Measurements from ENCODE around the gene FRRS1.

FRRS1 gene

DNA sequence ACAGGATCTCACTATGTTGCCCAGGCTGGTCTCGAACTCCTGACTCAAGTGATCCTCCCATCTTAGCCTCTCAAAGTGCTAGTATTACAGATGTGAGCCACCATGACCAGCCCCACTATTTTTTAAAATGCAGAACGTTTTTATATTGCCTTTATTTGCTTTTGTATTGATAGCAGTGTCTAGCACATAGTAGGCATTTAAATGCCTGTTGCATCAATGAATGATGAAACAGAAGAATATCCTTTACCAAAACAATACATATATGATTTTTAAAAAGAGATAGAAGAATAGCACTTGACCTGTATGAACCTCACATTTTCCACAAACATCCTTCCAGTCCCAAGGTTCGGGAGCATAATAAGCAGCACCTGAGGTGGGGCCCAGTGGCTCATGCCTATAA, 16.5 kb upstream of the FRRS1 start:
- Mint-ChIP-seq H3K4me3 (no peak overlapping the region), H3K27me3 (no peaks in the 10 kb centered on the region), H3K9me3 (no peaks in the 10 kb centered on the region), H3K36me3 (ENCODE audit: insufficient read depth) (no peaks in the 10 kb centered on the region), H3K27ac (ENCODE audit: low read depth) (no peak overlapping the region), H3K4me1 (peaks cover 5% of the 10 kb centered on the region)
- ATAC-seq (replicated peaks; ENCODE audit: extremely low read depth, poor library complexity, severe bottlenecking) (no peak), DNase-seq (ENCODE audit: low spot score in 2 of 2) (no peak)

DNA sequence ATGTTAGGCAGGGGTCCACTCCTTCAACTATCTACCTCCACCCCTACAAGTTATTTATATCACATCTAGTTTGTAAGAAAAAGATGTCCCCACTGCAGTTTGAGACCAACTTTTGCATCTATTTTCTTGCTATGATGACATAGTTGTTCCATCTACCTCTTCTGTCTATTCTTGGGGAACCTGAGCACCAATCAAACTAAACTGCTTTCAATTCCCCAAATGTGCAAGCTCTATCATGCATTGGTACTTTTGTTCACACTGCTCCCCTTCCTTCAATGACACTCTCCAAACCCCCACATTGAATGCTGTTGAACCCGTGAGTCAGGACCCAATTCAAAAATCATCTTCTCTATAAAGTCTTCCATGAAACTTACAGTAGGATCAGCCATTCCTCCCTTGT, 16.0 kb upstream of the FRRS1 start:
- no peaks in the 10 kb centered on the region for H3K9me3 Mint-ChIP-seq
- H3K27ac Mint-ChIP-seq (ENCODE audit: low read depth): no peak overlapping the region
- peaks cover 5% of the 10 kb centered on the region for H3K4me1 Mint-ChIP-seq
- H3K4me3 Mint-ChIP-seq: no peak overlapping the region
- ATAC-seq (replicated peaks; ENCODE audit: extremely low read depth, poor library complexity, severe bottlenecking) (no peak), DNase-seq (ENCODE audit: low spot score in 2 of 2) (no peak)
- no peaks in the 10 kb centered on the region for H3K36me3 Mint-ChIP-seq (ENCODE audit: insufficient read depth)
- H3K27me3 Mint-ChIP-seq: no peaks in the 10 kb centered on the region

DNA sequence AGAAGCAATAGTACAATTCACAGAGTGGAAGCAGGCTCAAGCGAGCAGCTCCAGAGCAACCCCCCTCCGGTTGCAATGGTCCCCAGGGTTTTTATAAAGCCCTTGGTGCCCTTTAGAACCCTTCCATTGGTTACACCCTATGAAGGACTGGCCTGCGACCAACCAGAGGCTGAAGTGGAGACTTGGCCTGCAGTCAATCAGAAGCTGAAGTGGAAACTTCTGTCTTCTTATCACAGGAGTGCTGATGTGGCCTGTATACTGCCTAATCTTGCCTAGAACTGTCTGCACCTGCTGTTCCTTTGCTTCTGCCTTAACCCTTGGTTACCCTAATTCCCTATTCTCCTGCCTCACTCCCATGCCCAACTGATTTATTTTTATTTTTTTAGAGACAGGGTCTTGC, 15.4 kb upstream of the FRRS1 start:
- no peak overlapping the region for H3K27ac Mint-ChIP-seq (ENCODE audit: low read depth)
- no peak overlapping the region for H3K4me3 Mint-ChIP-seq
- H3K36me3 Mint-ChIP-seq (ENCODE audit: insufficient read depth): no peaks in the 10 kb centered on the region
- H3K4me1 Mint-ChIP-seq: peaks cover 5% of the 10 kb centered on the region
- H3K9me3 Mint-ChIP-seq: no peaks in the 10 kb centered on the region
- H3K27me3 Mint-ChIP-seq: no peaks in the 10 kb centered on the region
- DNase-seq (ENCODE audit: low spot score in 2 of 2) (no peak), ATAC-seq (replicated peaks; ENCODE audit: extremely low read depth, poor library complexity, severe bottlenecking) (no peak)

DNA sequence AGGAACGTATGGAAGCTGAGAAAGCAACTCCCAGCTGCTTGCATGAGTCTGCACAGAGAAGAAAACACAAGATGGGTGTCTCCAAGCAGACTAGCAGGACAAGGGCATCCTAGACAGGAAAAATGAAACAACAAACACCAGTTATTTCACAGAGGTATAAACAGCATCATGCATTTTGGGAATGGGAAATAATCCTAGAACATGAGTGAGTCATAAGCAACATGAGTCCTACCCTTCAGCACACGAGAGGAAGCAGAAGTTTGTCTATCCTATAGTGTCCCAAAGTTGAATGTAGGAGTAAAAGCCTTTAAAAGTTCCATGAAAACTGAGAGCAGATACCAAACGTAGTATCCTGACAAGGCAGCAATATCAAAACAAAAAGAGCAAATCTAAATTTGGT, 11.3 kb upstream of the FRRS1 start:
- H3K36me3 Mint-ChIP-seq (ENCODE audit: insufficient read depth): no peaks in the 10 kb centered on the region
- no peaks in the 10 kb centered on the region for H3K9me3 Mint-ChIP-seq

DNA sequence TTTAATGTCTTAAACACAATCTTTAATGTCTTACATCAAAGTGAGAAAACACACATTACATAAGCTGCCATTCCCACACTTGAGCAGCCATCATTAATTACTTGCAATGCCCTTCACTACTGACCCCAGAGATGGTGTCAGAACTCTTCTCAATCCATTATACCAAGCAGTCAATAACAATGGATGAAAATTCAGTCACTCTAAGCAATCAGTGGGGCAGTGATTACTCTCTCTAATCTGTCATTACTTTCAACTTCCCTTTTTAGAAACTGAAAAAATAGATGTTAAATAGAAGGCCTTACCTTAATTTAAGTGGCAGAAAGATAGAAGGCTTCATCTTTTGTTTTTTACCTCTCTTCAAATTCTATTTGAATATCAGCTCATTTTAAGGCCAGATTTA, 9.7 kb upstream of the FRRS1 start:
- H3K4me3 Mint-ChIP-seq: no peak overlapping the region
- no peaks in the 10 kb centered on the region for H3K9me3 Mint-ChIP-seq
- ATAC-seq (replicated peaks; ENCODE audit: extremely low read depth, poor library complexity, severe bottlenecking) (no peak), DNase-seq (ENCODE audit: low spot score in 2 of 2) (no peak)
- H3K36me3 Mint-ChIP-seq (ENCODE audit: insufficient read depth): no peaks in the 10 kb centered on the region
- no peak overlapping the region for H3K27ac Mint-ChIP-seq (ENCODE audit: low read depth)
- no peaks in the 10 kb centered on the region for H3K4me1 Mint-ChIP-seq
- no peaks in the 10 kb centered on the region for H3K27me3 Mint-ChIP-seq

More for the DNA sequence above, 11.3 kb upstream of the FRRS1 start:
- H3K27me3 Mint-ChIP-seq: no peaks in the 10 kb centered on the region
- H3K4me1 Mint-ChIP-seq: no peaks in the 10 kb centered on the region
- H3K4me3 Mint-ChIP-seq: no peak overlapping the region
- H3K27ac Mint-ChIP-seq (ENCODE audit: low read depth): no peak overlapping the region
- no peak for DNase-seq (ENCODE audit: low spot score in 2 of 2)
- ATAC-seq (replicated peaks; ENCODE audit: extremely low read depth, poor library complexity, severe bottlenecking): no peak

DNA sequence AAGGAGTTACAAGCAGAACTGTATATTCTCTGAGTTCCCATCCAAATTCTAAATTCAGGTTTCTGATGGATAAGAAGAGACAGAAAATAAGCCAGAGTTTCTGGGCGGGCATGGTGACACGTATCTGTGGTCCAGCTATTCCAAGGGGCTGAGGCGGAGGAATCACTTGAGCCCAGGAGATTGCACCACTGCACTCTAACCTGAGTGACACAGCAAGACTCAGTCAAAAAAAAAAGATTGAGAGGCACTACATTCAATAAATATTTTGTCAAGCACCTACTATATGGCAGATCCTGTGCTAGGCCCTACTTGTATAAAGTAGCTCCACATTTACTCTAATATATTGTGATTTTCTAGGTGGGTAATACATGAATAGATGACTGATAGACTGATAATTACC, 6.4 kb upstream of the FRRS1 start:
- DNase-seq (ENCODE audit: low spot score in 2 of 2) (no peak), ATAC-seq (replicated peaks; ENCODE audit: extremely low read depth, poor library complexity, severe bottlenecking) (no peak)
- H3K9me3 Mint-ChIP-seq: no peaks in the 10 kb centered on the region
- no peak overlapping the region for H3K27ac Mint-ChIP-seq (ENCODE audit: low read depth)
- no peaks in the 10 kb centered on the region for H3K36me3 Mint-ChIP-seq (ENCODE audit: insufficient read depth)
- H3K4me3 Mint-ChIP-seq: no peak overlapping the region
- no peaks in the 10 kb centered on the region for H3K27me3 Mint-ChIP-seq
- H3K4me1 Mint-ChIP-seq: no peaks in the 10 kb centered on the region

DNA sequence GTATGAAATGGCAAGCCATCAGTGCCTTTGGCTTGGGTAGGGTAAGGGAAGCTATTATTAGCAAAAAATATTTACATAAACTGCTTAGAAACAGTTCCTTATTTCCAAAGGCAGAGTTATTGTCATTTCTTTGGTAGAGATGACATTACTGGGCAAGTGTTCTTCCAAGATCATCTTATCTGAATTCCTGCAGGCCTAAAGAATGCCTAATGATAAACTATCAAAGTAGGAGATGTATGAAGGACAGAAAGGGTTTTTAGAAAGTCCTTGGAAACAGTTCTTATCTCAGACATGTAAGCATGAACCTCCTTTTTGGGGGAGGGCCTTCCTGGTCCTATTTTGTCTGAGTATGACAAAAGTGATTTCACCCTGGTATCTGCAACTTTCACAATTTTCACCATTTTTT, 5.1 kb upstream of the FRRS1 start:
- no peaks in the 10 kb centered on the region for H3K27me3 Mint-ChIP-seq

DNA sequence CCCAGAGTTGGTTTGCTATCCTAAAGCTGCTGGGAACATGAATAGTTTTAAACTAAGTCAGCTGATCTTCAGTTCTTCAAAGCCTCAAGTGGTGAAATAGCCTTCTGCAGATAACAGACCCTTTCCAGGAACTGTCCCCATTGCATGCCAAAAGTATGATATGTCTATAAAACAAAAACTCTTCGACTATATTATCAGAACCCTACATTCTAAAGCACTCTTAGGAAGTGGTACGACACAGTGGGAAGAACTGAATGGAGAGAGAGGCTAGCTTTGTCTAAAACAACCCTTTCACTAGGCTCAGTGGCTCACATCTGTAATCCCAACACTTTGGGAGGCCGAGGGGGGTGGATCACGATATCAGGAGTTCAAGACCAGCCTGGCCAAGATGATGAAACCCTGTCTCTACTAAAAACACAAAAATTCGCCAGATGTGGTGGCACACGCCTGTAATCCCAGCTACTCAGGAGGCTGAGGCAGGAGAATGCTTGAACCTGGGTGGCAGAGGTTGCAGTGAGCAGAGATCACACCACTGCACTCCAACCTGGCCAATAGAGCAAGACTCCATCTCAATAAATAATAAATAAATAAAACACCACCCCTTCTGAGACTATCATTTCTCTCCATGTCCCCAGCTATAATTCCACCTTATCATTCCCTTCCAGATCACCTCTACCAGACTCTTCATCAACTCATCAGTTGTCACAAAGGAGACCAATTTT, 2.2 kb upstream of the FRRS1 start:
- H3K27me3 Mint-ChIP-seq: no peaks in the 10 kb centered on the region
- no peak for ATAC-seq (replicated peaks; ENCODE audit: extremely low read depth, poor library complexity, severe bottlenecking)
- peaks cover 4% of the 10 kb centered on the region for H3K36me3 Mint-ChIP-seq (ENCODE audit: insufficient read depth)
- no peak for DNase-seq (ENCODE audit: low spot score in 2 of 2)
- H3K4me3 Mint-ChIP-seq: no peak overlapping the region
- H3K9me3 Mint-ChIP-seq: no peaks in the 10 kb centered on the region
- H3K27ac Mint-ChIP-seq (ENCODE audit: low read depth): no peak overlapping the region
- no peaks in the 10 kb centered on the region for H3K4me1 Mint-ChIP-seq

More for the DNA sequence above, 5.1 kb upstream of the FRRS1 start:
- DNase-seq (ENCODE audit: low spot score in 2 of 2) (no peak), ATAC-seq (replicated peaks; ENCODE audit: extremely low read depth, poor library complexity, severe bottlenecking) (no peak)
- H3K27ac Mint-ChIP-seq (ENCODE audit: low read depth): no peak overlapping the region
- H3K4me3 Mint-ChIP-seq: no peak overlapping the region
- H3K9me3 Mint-ChIP-seq: no peaks in the 10 kb centered on the region
- peaks cover under 1% of the 10 kb centered on the region for H3K36me3 Mint-ChIP-seq (ENCODE audit: insufficient read depth)
- H3K4me1 Mint-ChIP-seq: no peaks in the 10 kb centered on the region

DNA sequence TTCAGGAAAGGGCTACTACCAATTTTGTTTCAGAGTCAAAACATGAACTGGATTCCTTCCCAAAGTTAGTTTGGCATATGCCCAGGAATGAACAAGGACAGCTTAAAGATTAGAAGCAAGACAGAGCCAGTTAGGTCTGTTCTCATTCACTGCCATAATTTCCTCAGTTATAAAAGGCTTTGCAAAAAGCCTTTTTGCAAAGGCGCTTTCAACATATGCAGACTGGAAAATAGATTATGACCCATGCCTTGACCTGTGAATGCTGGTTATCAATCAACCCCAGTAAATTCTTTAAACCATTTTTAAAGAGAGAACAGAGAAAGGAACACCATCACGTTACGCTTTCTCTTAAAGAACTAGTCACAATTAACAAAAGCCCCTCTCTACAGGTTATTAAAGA, 1.7 kb upstream of the FRRS1 start:
- H3K27ac Mint-ChIP-seq (ENCODE audit: low read depth): no peak overlapping the region
- no peaks in the 10 kb centered on the region for H3K27me3 Mint-ChIP-seq
- no peak for ATAC-seq (replicated peaks; ENCODE audit: extremely low read depth, poor library complexity, severe bottlenecking)
- DNase-seq (ENCODE audit: low spot score in 2 of 2): no peak
- peaks cover 4% of the 10 kb centered on the region for H3K36me3 Mint-ChIP-seq (ENCODE audit: insufficient read depth)
- no peaks in the 10 kb centered on the region for H3K9me3 Mint-ChIP-seq
- no peak overlapping the region for H3K4me3 Mint-ChIP-seq
- no peaks in the 10 kb centered on the region for H3K4me1 Mint-ChIP-seq

DNA sequence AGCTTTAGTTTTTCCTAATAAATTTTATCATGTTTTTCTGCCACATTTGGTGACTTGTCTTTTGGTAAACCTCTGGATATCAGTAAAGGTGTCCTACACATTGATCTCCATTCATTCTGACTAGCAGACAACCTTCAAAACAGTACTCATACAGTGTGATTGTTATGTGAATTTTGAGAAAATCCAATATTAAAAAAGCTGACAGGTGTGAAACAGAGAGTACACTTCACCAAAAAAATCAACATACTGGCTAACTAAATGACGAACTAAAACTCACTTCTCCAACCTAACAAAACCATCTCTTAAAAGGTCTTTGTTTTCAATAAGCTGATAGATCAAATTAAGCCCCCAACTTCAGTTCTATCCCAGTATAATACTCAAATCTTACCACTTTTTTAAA, 1.5 kb downstream of the FRRS1 start:
- Mint-ChIP-seq H3K36me3 (ENCODE audit: insufficient read depth) (peaks cover 4% of the 10 kb centered on the region), H3K4me3 (no peak overlapping the region), H3K27me3 (no peaks in the 10 kb centered on the region), H3K4me1 (no peaks in the 10 kb centered on the region), H3K9me3 (no peaks in the 10 kb centered on the region), H3K27ac (ENCODE audit: low read depth) (no peak overlapping the region)
- no peak for ATAC-seq (replicated peaks; ENCODE audit: extremely low read depth, poor library complexity, severe bottlenecking)
- no peak for DNase-seq (ENCODE audit: low spot score in 2 of 2)

DNA sequence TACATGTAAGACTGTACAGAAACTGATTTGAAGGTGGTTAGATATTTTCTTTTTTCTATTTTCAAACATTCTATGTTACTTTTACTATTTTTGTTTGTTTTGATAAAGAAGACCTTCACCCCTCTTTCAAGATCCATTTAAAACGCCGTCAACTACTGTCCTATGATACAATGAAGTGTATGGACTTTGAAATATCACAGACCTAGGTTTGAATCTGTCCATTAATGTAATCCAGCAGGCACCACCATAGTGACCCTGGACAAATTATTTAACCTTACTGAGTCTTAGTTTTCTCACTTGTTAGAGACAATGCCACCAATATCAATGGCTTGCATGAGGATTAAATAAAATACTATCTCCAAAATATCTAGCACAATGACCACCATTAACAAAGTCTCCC, 2.0 kb downstream of the FRRS1 start:
- no peak overlapping the region for H3K4me3 Mint-ChIP-seq
- H3K4me1 Mint-ChIP-seq: no peaks in the 10 kb centered on the region
- H3K9me3 Mint-ChIP-seq: no peaks in the 10 kb centered on the region
- no peaks in the 10 kb centered on the region for H3K27me3 Mint-ChIP-seq
- no peak for ATAC-seq (replicated peaks; ENCODE audit: extremely low read depth, poor library complexity, severe bottlenecking)
- H3K36me3 Mint-ChIP-seq (ENCODE audit: insufficient read depth): peaks cover 4% of the 10 kb centered on the region
- no peak overlapping the region for H3K27ac Mint-ChIP-seq (ENCODE audit: low read depth)
- DNase-seq (ENCODE audit: low spot score in 2 of 2): no peak

DNA sequence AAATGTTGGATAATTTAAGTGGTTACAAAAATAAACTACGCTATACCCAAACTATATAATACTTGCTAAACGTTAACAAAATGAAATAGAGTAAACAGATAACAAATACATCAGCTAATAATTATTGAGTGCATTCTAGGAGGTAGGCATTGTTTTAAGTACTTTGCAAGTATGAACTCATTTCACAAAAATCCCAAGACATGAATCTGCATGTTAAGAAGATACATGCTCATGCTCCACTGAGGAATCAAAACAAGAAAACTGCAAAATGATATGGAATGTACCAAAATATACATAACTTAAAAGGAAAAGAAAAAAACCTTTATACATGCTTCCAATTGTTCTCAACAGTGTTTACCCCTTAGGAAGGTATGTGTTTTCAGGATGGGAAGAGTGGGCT, 2.5 kb downstream of the FRRS1 start:
- peaks cover 4% of the 10 kb centered on the region for H3K36me3 Mint-ChIP-seq (ENCODE audit: insufficient read depth)
- H3K4me1 Mint-ChIP-seq: no peaks in the 10 kb centered on the region
- no peaks in the 10 kb centered on the region for H3K9me3 Mint-ChIP-seq
- DNase-seq (ENCODE audit: low spot score in 2 of 2) (no peak), ATAC-seq (replicated peaks; ENCODE audit: extremely low read depth, poor library complexity, severe bottlenecking) (no peak)
- H3K27me3 Mint-ChIP-seq: no peaks in the 10 kb centered on the region
- H3K4me3 Mint-ChIP-seq: no peak overlapping the region
- no peak overlapping the region for H3K27ac Mint-ChIP-seq (ENCODE audit: low read depth)

DNA sequence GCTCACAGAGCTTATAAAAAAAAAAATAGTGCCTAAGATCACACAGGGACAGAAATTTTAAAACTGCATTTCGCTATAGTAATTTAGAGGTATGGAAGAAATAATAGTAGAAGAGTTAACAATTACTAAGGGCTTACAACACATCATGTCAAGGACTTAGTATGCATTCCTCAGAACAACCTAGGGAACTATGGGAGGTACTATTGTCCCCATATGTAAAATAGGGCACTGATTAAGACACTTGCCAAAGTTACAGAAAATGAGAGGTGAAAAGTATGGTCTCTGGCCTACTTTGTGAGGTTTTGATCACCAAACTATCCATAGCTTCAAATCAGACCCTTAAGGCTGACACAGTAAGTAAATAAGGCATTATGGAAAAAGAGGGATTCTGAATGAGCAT, 4.7 kb downstream of the FRRS1 start:
- H3K9me3 Mint-ChIP-seq: no peaks in the 10 kb centered on the region
- ATAC-seq (replicated peaks; ENCODE audit: extremely low read depth, poor library complexity, severe bottlenecking): no peak
- H3K36me3 Mint-ChIP-seq (ENCODE audit: insufficient read depth): peaks cover 4% of the 10 kb centered on the region
- no peaks in the 10 kb centered on the region for H3K4me1 Mint-ChIP-seq
- no peak for DNase-seq (ENCODE audit: low spot score in 2 of 2)
- no peaks in the 10 kb centered on the region for H3K27me3 Mint-ChIP-seq
- H3K27ac Mint-ChIP-seq (ENCODE audit: low read depth): no peak overlapping the region
- H3K4me3 Mint-ChIP-seq: no peak overlapping the region

All from central memory CD8-positive, alpha-beta T cell (primary cell).